ENCODE results near the gene PARP3. TPM values are rescaled to one million over a fixed set of nuclear protein-coding genes. Genes with fewer than 3 reads are reported as not detected.

PARP3 gene
- total RNA-seq, 4 donors from 2014 or later: 5.1 to 22.4 (median 11.4) TPM

GRCh38 chr3:51984269-51984647 lies 42.1 kb downstream of the PARP3 start:
- Histone ChIP-seq H3K9me3 (no peaks in the 10 kb centered on the region), H3K4me1 (peaks cover 0 to 8% of the 10 kb centered on the region in 2 donors), H3K27me3 (no peaks in the 10 kb centered on the region), H3K4me3 (no peak overlapping the region), H3K36me3 (no peaks in the 10 kb centered on the region), H3K27ac (peak overlapping the region; percentile 90 to 94)
- no peak for DNase-seq
- no peak for TF ChIP-seq POLR2A (IDR thresholded peaks at IDR 0.05)
- TF ChIP-seq CTCF (IDR thresholded peaks at IDR 0.05): no peak
- intact Hi-C loops (cut with DNase I; ENCODE audit: low total_unique reads): no loop called here

GRCh38 chr3:51985063-51985462 lies 42.9 kb downstream of the PARP3 start:
- Histone ChIP-seq H3K9me3 (no peaks in the 10 kb centered on the region), H3K4me1 (peaks cover 0 to 8% of the 10 kb centered on the region in 2 donors), H3K36me3 (no peaks in the 10 kb centered on the region), H3K4me3 (no peak overlapping the region), H3K27ac (peak overlapping the region in 1 of 2 donors; percentile 90), H3K27me3 (no peaks in the 10 kb centered on the region)
- TF ChIP-seq POLR2A (IDR thresholded peaks at IDR 0.05) (no peak), CTCF (IDR thresholded peaks at IDR 0.05) (no peak)
- intact Hi-C loops (cut with DNase I; ENCODE audit: low total_unique reads): no loop called here
- DNase-seq: no peak

GRCh38 chr3:51986010-51986947 lies 44.1 kb downstream of the PARP3 start:
- no peaks in the 10 kb centered on the region for H3K36me3 ChIP-seq
- TF ChIP-seq POLR2A (IDR thresholded peaks at IDR 0.05): no peak
- TF ChIP-seq CTCF (IDR thresholded peaks at IDR 0.05): no peak
- no peak overlapping the region for H3K27ac ChIP-seq

GRCh38 chr3:51987568-51987967 lies 45.4 kb downstream of the PARP3 start:
- Histone ChIP-seq H3K4me3 (no peak overlapping the region), H3K9me3 (no peaks in the 10 kb centered on the region), H3K36me3 (no peaks in the 10 kb centered on the region), H3K27me3 (no peaks in the 10 kb centered on the region), H3K27ac (no peak overlapping the region), H3K4me1 (peaks cover 0 to 8% of the 10 kb centered on the region in 2 donors)
- no peak for TF ChIP-seq CTCF (IDR thresholded peaks at IDR 0.05)
- no peak for TF ChIP-seq POLR2A (IDR thresholded peaks at IDR 0.05)
- no peak for DNase-seq
- intact Hi-C loops (cut with DNase I; ENCODE audit: low total_unique reads): no loop called here

More at GRCh38 chr3:51986010-51986947, 44.1 kb downstream of the PARP3 start:
- intact Hi-C loops (cut with DNase I; ENCODE audit: low total_unique reads): no loop called here
- H3K4me1 ChIP-seq: peaks cover 0 to 8% of the 10 kb centered on the region in 2 donors
- DNase-seq: no peak
- H3K4me3 ChIP-seq: no peak overlapping the region
- H3K27me3 ChIP-seq: no peaks in the 10 kb centered on the region
- no peaks in the 10 kb centered on the region for H3K9me3 ChIP-seq

Data from uterus (tissue), 4 donors.